HL-60/S4 treated with retinoic acid at 250 ng/mL for 4 days and 3 days (cell line): ENCODE measurements around the gene ELAVL4.

Source experiments
- in situ Hi-C: fragments of 300-500 bp; cut with MboI; formaldehyde crosslinking; loops from 2 replicates; pipeline ENCODE4 v1.7.0; 2022; ENCODE audit warnings: low sequenced_read_pairs

ELAVL4 gene

GRCh38 chr1:50108497-50109059, at the start of gene ELAVL4:
ELAVL4 (plus strand) TSS chr1:50108920; CDS start chr1:50109190, 270 bp downstream.
- in situ Hi-C loops: no loop called here

GRCh38 chr1:50060279-50060678, 48.4 kb upstream of the ELAVL4 start:
- in situ Hi-C loops: no loop called here

- in situ Hi-C loops: no loop called here
Measured at GRCh38 chr1:50066806-50067205, 41.9 kb upstream of the ELAVL4 start.

GRCh38 chr1:50074931-50075330, 33.8 kb upstream of the ELAVL4 start:
- in situ Hi-C loops: no loop called here

GRCh38 chr1:50077273-50077672, 31.4 kb upstream of the ELAVL4 start:
- in situ Hi-C loops: no loop called here

- in situ Hi-C loops: no loop called here
Measured at GRCh38 chr1:50080904-50081586, 27.7 kb upstream of the ELAVL4 start.

- in situ Hi-C loops: no loop called here
Measured at GRCh38 chr1:50084389-50084788, 24.3 kb upstream of the ELAVL4 start.

GRCh38 chr1:50091068-50091467, 17.7 kb upstream of the ELAVL4 start:
- in situ Hi-C loops: no loop called here

- in situ Hi-C loops: no loop called here
Measured at GRCh38 chr1:50095716-50096115, 13.0 kb upstream of the ELAVL4 start.

- in situ Hi-C loops: no loop called here
Measured at GRCh38 chr1:50097021-50097679, 11.6 kb upstream of the ELAVL4 start.

GRCh38 chr1:50097791-50098190, 10.9 kb upstream of the ELAVL4 start:
- in situ Hi-C loops: no loop called here

- in situ Hi-C loops: no loop called here
Measured at GRCh38 chr1:50098591-50099021, 10.1 kb upstream of the ELAVL4 start.

- in situ Hi-C loops: no loop called here
Measured at GRCh38 chr1:50099654-50100053, 9.1 kb upstream of the ELAVL4 start.

GRCh38 chr1:50103615-50104081, 5.1 kb upstream of the ELAVL4 start:
- in situ Hi-C loops: no loop called here

GRCh38 chr1:50105433-50105832, 3.3 kb upstream of the ELAVL4 start:
- in situ Hi-C loops: no loop called here

GRCh38 chr1:50106095-50106761, 2.5 kb upstream of the ELAVL4 start:
- in situ Hi-C loops: no loop called here

GRCh38 chr1:50109116-50109515, 396 bp downstream of the ELAVL4 start:
- in situ Hi-C loops: no loop called here

- in situ Hi-C loops: no loop called here
Measured at GRCh38 chr1:50109647-50110075, 941 bp downstream of the ELAVL4 start.

GRCh38 chr1:50110151-50110550, 1.4 kb downstream of the ELAVL4 start:
- in situ Hi-C loops: no loop called here

GRCh38 chr1:50110656-50111055, 1.9 kb downstream of the ELAVL4 start:
- in situ Hi-C loops: no loop called here

- in situ Hi-C loops: no loop called here
Measured at GRCh38 chr1:50111503-50111902, 2.8 kb downstream of the ELAVL4 start.

GRCh38 chr1:50112193-50112592, 3.5 kb downstream of the ELAVL4 start:
- in situ Hi-C loops: no loop called here
